ENCODE measurements around the gene PGA4.
"Not testable (repeated sequence)": the region's sequence is repeated elsewhere in the genome, so short reads cannot be mapped to it uniquely, and the experiment has no call there.

PGA4 gene

GRCh38 chr11:61252332-61252731 lies 30.2 kb downstream of the PGA4 start:
- not testable (repeated sequence) for DNase-seq

GRCh38 chr11:61254403-61255025 lies 32.4 kb downstream of the PGA4 start:
- DNase-seq: no peak

GRCh38 chr11:61256710-61257482 lies 34.7 kb downstream of the PGA4 start:
- no peak for DNase-seq

GRCh38 chr11:61258546-61258945 lies 36.4 kb downstream of the PGA4 start:
- DNase-seq: no peak

- DNase-seq: no peak
Measured at GRCh38 chr11:61259363-61259762, 37.2 kb downstream of the PGA4 start.

- no peak for DNase-seq
Measured at GRCh38 chr11:61264371-61264770, 42.2 kb downstream of the PGA4 start.

- DNase-seq: no peak
Measured at GRCh38 chr11:61264795-61265194, 42.6 kb downstream of the PGA4 start.

GRCh38 chr11:61265357-61265756 lies 43.2 kb downstream of the PGA4 start:
- DNase-seq: no peak

- no peak for DNase-seq
Measured at GRCh38 chr11:61266602-61267001, 44.5 kb downstream of the PGA4 start.

GRCh38 chr11:61267437-61267841 lies 45.3 kb downstream of the PGA4 start:
- DNase-seq: no peak

- DNase-seq: no peak
Measured at GRCh38 chr11:61268588-61269250, 46.6 kb downstream of the PGA4 start.

GRCh38 chr11:61270354-61271076 lies 48.4 kb downstream of the PGA4 start:
- no peak for DNase-seq

GRCh38 chr11:61272731-61273130 lies 50.6 kb downstream of the PGA4 start:
- DNase-seq: no peak

- no peak for DNase-seq
Measured at GRCh38 chr11:61273178-61274078, 51.3 kb downstream of the PGA4 start.

- DNase-seq: no peak
Measured at GRCh38 chr11:61274084-61274483, 51.9 kb downstream of the PGA4 start.

- no peak for DNase-seq
Measured at GRCh38 chr11:61275191-61275590, 53.0 kb downstream of the PGA4 start.

- DNase-seq: no peak
Measured at GRCh38 chr11:61277186-61278000, 55.2 kb downstream of the PGA4 start.

- no peak for DNase-seq
Measured at GRCh38 chr11:61278001-61278470, 55.9 kb downstream of the PGA4 start.

- peak; percentile 14 for DNase-seq
Measured at GRCh38 chr11:61279934-61280659, 58.0 kb downstream of the PGA4 start.

- DNase-seq: no peak
Measured at GRCh38 chr11:61280883-61281580, 58.9 kb downstream of the PGA4 start.

All from NCI-H2171 (cell line).